Adrenal gland (tissue), 12 donors: ENCODE results near the gene AACS. TPM values are rescaled to one million over a fixed set of nuclear protein-coding genes. Genes with fewer than 3 reads are reported as not detected.
"Not testable (repeated sequence)": the region's sequence is repeated elsewhere in the genome, so short reads cannot be mapped to it uniquely, and the experiment has no call there.

Experiments used
- DNase-seq, 7 donors: peaks; one replicate each; pipeline ENCODE4 v3.0.0-alpha.2; 2019 to 2020
- H3K27ac ChIP-seq, 5 donors: fragments of 200-600 bp; sonication (generic) in 4 of 5; 1 replicate in 3 of 5; 2 replicates in 2 of 5; pipeline versions ENCODE4 v1.5.1 to v1.8.0; 2016 to 2020; ENCODE audit warnings: mild to moderate bottlenecking in 1 of 5
- H3K27me3 ChIP-seq: fragments of 200-600 bp; 2 replicates; pipeline ENCODE4 v1.8.0; 2021
- H3K36me3 ChIP-seq, 2 donors: fragments of 200-600 bp; replicated peaks in 1 of 2; 1 replicate in 1 of 2; 2 replicates in 1 of 2; pipeline versions ENCODE4 v1.5.1 to v1.8.0; 2018 to 2022
- H3K4me1 ChIP-seq, 2 donors: fragments of 200-600 bp; replicated peaks in 1 of 2; 1 replicate in 1 of 2; 2 replicates in 1 of 2; pipeline versions ENCODE4 v1.5.1 to v1.8.0; 2018 to 2021
- H3K4me3 ChIP-seq, 4 donors: fragments of 200-600 bp; sonication (generic) in 3 of 4; one replicate each; pipeline ENCODE4 v1.5.1; 2016 to 2018
- H3K9me3 ChIP-seq, 3 donors: fragments of 200-600 bp; sonication (generic) in 1 of 3; replicated peaks in 1 of 3; 1 replicate in 2 of 3; 2 replicates in 1 of 3; pipeline versions ENCODE4 v1.5.1 to v1.8.0; 2016 to 2021
- POLR2A ChIP-seq, 2 donors: fragments of 450-650 bp; IDR thresholded peaks; one replicate each; pipeline ENCODE4 v1.6.1; 2017; ENCODE audit warnings: antibody characterized with exemption in 2 of 2, mild to moderate bottlenecking in 2 of 2, moderate library complexity in 1 of 2
- WGBS, 4 donors: extraction: QIAGEN DNeasy Blood & Tissue Kit in 2 of 4; methylation state at CpG; one replicate each; pipeline versions ENCODE4 v1.1.5 to v1.1.7; 2013 to 2017; 5-methylcytosine and 5-hydroxymethylcytosine counted together
- intact Hi-C, 2 donors: fragments of 100-400 bp; cut with DNase I; formaldehyde crosslinking; loops; one replicate each; pipeline versions ENCODE4 v1.14.1 to v1.15.0; 2022 to 2023
- polyA plus RNA-seq, 3 donors: library from polyadenylated mRNA; stranded (reverse); fragments of 200-250 nt in 2 of 3; fragments of 350-450 nt in 1 of 3; fragmentation: Illumina TruSeq in 1 of 3; extraction: RNeasy Lipid Tissue Mini Kit (QIAGEN cat#74804) in 1 of 3; gene quantifications; one replicate each; pipeline ENCODE4 v1.2.3, GENCODE V29; 2013 to 2014
- total RNA-seq, 9 donors: library from RNA; depleted of rRNA in 4 of 9; stranded (reverse); fragments of >200 nt in 4 of 9; fragments of 120-200 nt in 1 of 9; fragmentation: NEBNext Ultra II Directional in 1 of 9; extraction: Animal tissue kit (Norgen Biotek cat#: 25700) in 1 of 9; gene quantifications; one replicate each; pipeline versions ENCODE4 v1.1.0 to v1.2.4, GENCODE V29; 2013 to 2023
- TF ChIP-seq, protein P1 (sequence below), 6 experiments: fragments of 450-650 bp in 4 of 6; fragments of 200-600 bp in 2 of 6; sonication (generic) in 1 of 6; IDR thresholded peaks; 1 replicate in 5 of 6; 2 replicates in 1 of 6; pipeline versions ENCODE4 v1.5.1 to v1.8.0; 2016 to 2021; ENCODE audit warnings: antibody characterized with exemption in 6 of 6, mild to moderate bottlenecking in 2 of 6, moderate library complexity in 1 of 6
- donor health status: healthy with polysubstance abuse.
- donor health status: Bipolar disorder and iron deficiency.
- donor health status: DM: yes; HTN: yes; CAD: no.
- donor health status: DM: no; HTN: no; CAD: no.
- donor health status: DM: no; HTN: no; CAD: no.
- donor health status: DM: yes; HTN: yes; CAD: no.

AACS gene
- total and polyA plus RNA-seq, 12 donors = 8.0 to 31.7 (median 15.4) TPM

DNA sequence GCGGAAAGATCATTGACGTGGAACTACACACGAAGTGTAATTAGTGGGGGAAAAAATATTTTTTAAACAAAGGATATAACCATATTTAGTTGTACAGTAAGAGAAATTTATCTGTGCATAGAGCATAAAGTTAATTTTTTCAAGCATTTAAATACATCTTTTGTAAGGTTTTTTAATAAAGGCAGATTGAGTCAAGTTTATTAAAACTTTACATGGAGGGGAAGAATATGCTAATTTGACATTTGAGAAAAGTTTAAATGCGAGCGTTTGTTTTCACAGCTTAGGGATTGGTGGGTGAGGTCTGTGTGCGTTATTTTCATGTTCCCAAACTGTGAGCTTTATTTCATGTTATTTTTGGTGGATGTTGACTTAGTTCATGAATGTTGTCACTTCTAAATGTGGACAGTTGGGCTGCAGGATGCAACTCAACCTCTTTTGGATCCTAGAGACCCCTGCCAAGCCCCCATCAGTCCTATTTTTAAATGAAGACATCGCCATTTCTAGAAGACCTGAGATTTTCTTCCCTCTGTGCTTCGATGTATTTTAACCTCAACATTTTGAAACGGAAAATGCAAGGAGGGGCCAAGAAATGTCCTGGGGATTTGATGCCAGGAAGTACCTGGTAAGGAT is 39.5 kb upstream of the AACS start:
- DNase-seq = no peak
- WGBS, 4 donors = 90 to 95% (median 93%) methylated on average over 9 of the region's 9 CpGs
- Histone ChIP-seq H3K4me1 (no peaks in the 10 kb centered on the region), H3K4me3 (no peak overlapping the region), H3K27ac (no peak overlapping the region), H3K36me3 (no peaks in the 10 kb centered on the region), H3K27me3 (no peaks in the 10 kb centered on the region), H3K9me3 (no peaks in the 10 kb centered on the region)
- no peak for TF ChIP-seq POLR2A (IDR thresholded peaks at IDR 0.05)
- TF ChIP-seq, protein P1, sequence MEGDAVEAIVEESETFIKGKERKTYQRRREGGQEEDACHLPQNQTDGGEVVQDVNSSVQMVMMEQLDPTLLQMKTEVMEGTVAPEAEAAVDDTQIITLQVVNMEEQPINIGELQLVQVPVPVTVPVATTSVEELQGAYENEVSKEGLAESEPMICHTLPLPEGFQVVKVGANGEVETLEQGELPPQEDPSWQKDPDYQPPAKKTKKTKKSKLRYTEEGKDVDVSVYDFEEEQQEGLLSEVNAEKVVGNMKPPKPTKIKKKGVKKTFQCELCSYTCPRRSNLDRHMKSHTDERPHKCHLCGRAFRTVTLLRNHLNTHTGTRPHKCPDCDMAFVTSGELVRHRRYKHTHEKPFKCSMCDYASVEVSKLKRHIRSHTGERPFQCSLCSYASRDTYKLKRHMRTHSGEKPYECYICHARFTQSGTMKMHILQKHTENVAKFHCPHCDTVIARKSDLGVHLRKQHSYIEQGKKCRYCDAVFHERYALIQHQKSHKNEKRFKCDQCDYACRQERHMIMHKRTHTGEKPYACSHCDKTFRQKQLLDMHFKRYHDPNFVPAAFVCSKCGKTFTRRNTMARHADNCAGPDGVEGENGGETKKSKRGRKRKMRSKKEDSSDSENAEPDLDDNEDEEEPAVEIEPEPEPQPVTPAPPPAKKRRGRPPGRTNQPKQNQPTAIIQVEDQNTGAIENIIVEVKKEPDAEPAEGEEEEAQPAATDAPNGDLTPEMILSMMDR (IDR thresholded peaks at IDR 0.05) = no peak
- intact Hi-C loops = no loop called here

DNA sequence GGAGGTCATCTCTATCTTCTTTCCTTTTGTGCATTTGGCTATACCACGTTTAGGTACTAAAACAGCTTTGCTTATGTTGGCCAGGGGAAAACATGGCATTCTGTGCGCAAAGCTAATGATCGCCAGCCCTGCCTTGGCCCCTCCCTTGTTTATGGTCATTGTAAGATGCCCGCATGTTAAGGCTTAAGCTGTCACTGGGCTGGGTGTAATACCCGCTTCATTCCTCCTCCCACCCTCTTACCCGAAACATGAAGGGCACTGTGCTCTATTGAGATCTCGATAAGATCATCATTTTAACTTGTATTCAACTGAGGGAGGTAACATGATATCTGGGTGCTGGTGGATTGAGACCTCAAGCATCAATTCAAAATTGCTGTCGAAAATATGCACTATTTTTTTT is 37.1 kb upstream of the AACS start:
- H3K27ac ChIP-seq = no peak overlapping the region
- TF ChIP-seq, protein P1 (IDR thresholded peaks at IDR 0.05) = no peak
- TF ChIP-seq POLR2A (IDR thresholded peaks at IDR 0.05) = no peak
- no peaks in the 10 kb centered on the region for H3K9me3 ChIP-seq
- no peaks in the 10 kb centered on the region for H3K4me1 ChIP-seq
- DNase-seq = no peak
- H3K36me3 ChIP-seq = no peaks in the 10 kb centered on the region
- WGBS, 4 donors = 94 to 98% (median 96%) methylated on average over 8 of the region's 8 CpGs
- no peaks in the 10 kb centered on the region for H3K27me3 ChIP-seq
- H3K4me3 ChIP-seq = no peak overlapping the region
- intact Hi-C loops = no loop called here

DNA sequence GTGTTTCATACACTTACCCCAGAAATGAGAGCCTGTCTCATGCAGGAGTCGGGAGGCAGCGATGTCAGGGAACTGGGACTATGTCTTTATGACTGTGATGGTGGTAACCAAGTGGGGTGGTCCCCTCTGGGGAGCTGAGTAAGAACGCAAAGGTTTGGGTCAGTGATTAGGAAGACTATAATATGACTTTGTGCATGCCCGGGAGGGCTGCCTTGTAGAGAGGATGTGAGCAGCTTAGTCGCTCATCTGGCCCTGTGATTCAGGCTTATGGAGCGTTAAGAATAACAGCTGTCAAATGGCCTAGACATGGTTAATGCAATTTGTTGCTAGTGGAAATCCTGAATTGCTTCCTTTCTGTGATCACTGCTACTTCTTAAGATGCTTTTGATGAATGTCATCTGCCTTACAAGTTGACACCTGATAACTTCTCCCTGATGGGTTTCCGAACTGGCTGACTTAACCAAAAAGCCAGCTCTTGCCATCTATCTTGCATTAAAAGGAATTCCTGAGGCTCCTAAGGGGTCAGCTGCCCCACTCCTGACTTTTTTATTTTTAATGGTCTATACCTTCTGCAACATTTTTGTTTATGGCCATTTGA is 35.4 kb upstream of the AACS start:
- Histone ChIP-seq H3K9me3 (no peaks in the 10 kb centered on the region), H3K4me1 (no peaks in the 10 kb centered on the region), H3K27ac (no peak overlapping the region), H3K4me3 (no peak overlapping the region), H3K36me3 (no peaks in the 10 kb centered on the region), H3K27me3 (no peaks in the 10 kb centered on the region)
- intact Hi-C loops = no loop called here
- no peak for DNase-seq
- 85 to 95% (median 89%) methylated on average over 6 to 7 of the region's 7 CpGs for WGBS, 4 donors
- TF ChIP-seq POLR2A (IDR thresholded peaks at IDR 0.05) = no peak
- TF ChIP-seq, protein P1 (IDR thresholded peaks at IDR 0.05) = no peak

DNA sequence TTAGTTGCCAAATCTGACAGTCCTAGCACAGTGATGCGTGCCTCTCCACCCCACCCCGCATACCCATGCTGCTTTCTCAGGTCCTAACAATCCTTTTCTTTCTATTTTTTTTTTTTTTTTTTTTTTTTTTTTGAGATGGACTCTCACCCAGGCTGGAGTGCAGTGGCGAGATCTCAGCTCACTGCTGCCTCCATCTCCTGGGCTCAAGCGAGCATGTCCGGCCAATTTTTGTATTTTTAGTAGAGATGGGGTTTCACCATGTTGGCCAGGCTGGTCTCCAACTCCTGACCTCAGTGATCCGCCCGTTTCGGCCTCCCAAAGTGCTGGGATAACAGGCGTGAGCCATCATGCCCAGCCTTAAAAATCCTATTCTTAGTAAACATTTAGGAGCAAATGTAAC is 33.8 kb upstream of the AACS start:
- H3K36me3 ChIP-seq, H3K27me3 ChIP-seq, H3K9me3 ChIP-seq, H3K27ac ChIP-seq, DNase-seq, H3K4me1 ChIP-seq, intact Hi-C loops, H3K4me3 ChIP-seq: not testable (repeated sequence)
- 82 to 88% (median 87%) methylated on average over 9 of the region's 9 CpGs for WGBS, 4 donors
